Spleen (tissue), 7 donors: Measurements from ENCODE around the gene KCNE1.

Experiments
- POLR2A ChIP-seq, 3 donors: fragments of 450-650 bp; IDR thresholded peaks; one replicate each; pipeline ENCODE4 v1.5.1; 2017; ENCODE audit warnings: antibody characterized with exemption in 3 of 3, mild to moderate bottlenecking in 1 of 3
- TF ChIP-seq, protein P1 (sequence below), 11 experiments: fragments of 200-600 bp in 7 of 11; fragments of 450-650 bp in 4 of 11; sonication (generic) in 4 of 11; IDR thresholded peaks in 8 of 11; conservative IDR thresholded peaks in 3 of 11; 1 replicate in 7 of 11; 2 replicates in 4 of 11; pipeline versions ENCODE4 v1.4.0 to v1.8.0; 2016 to 2021; ENCODE audit warnings: antibody characterized with exemption in 11 of 11, inconsistent platforms in 4 of 11, mild to moderate bottlenecking in 1 of 11
- donor health status: DM: no; HTN: no; CAD: no; lungs with moderate emphysema.
- donor health status: DM: no; HTN: no; CAD: no.
- donor health status: DM: no; HTN: no; CAD: no.

DNA sequence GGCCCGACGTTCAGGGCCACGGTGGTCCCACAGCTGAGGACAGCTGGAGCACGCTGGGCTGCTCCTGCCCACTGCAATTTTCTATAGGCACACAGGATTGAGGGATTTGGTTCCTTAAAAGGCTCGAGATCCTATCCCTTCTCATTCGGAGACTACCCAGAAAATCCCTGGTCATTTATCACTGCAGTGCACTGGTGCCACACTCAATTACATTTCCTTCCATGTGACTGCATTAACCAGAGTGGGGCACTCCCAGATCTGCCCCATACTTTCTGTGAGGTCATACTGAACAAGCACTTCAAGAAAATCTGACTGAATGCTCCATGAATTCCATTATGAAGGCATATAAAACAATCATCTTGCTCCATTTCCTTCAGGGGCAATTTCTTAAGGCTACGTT is 49.8 kb upstream of the KCNE1 start:
- TF ChIP-seq POLR2A (IDR thresholded peaks at IDR 0.05): no peak
- TF ChIP-seq, protein P1, sequence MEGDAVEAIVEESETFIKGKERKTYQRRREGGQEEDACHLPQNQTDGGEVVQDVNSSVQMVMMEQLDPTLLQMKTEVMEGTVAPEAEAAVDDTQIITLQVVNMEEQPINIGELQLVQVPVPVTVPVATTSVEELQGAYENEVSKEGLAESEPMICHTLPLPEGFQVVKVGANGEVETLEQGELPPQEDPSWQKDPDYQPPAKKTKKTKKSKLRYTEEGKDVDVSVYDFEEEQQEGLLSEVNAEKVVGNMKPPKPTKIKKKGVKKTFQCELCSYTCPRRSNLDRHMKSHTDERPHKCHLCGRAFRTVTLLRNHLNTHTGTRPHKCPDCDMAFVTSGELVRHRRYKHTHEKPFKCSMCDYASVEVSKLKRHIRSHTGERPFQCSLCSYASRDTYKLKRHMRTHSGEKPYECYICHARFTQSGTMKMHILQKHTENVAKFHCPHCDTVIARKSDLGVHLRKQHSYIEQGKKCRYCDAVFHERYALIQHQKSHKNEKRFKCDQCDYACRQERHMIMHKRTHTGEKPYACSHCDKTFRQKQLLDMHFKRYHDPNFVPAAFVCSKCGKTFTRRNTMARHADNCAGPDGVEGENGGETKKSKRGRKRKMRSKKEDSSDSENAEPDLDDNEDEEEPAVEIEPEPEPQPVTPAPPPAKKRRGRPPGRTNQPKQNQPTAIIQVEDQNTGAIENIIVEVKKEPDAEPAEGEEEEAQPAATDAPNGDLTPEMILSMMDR (IDR thresholded peaks at IDR 0.05 in 8 of 11, conservative IDR thresholded peaks at IDR 0.05 in 3 of 11): no peak
